ENCODE data around the gene SNX7. TPM values are rescaled to one million over a fixed set of nuclear protein-coding genes. Genes with fewer than 3 reads are reported as not detected.

SNX7 gene
- total RNA-seq, 4 donors from 2014 or later: 4.1 to 37.3 (median 23.4) TPM

DNA sequence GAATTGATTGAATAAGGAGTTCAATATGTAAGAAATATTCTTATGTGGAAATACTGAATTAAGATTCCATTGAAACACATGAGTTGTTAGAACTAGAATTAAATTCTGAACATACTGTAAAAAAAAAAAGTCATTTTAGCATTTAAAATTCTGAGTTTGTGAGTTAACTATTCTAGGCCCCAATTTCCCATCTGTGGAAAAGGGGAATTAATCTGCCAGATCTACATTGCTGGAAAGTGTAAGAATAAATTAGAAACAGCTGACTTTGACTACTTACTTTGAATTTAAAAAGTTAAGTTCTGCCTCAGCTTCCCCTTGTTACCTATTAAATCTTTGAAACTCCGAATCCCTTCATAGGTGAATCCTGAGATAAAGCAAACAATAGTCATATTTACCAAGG, 103.0 kb downstream of the SNX7 start:
- Histone ChIP-seq H3K4me3 (no peak overlapping the region), H3K4me1 (no peaks in the 10 kb centered on the region), H3K27me3 (no peaks in the 10 kb centered on the region), H3K36me3 (no peaks in the 10 kb centered on the region), H3K9me3 (no peaks in the 10 kb centered on the region), H3K27ac (no peak overlapping the region)
- no peak for DNase-seq
- TF ChIP-seq, protein P1, sequence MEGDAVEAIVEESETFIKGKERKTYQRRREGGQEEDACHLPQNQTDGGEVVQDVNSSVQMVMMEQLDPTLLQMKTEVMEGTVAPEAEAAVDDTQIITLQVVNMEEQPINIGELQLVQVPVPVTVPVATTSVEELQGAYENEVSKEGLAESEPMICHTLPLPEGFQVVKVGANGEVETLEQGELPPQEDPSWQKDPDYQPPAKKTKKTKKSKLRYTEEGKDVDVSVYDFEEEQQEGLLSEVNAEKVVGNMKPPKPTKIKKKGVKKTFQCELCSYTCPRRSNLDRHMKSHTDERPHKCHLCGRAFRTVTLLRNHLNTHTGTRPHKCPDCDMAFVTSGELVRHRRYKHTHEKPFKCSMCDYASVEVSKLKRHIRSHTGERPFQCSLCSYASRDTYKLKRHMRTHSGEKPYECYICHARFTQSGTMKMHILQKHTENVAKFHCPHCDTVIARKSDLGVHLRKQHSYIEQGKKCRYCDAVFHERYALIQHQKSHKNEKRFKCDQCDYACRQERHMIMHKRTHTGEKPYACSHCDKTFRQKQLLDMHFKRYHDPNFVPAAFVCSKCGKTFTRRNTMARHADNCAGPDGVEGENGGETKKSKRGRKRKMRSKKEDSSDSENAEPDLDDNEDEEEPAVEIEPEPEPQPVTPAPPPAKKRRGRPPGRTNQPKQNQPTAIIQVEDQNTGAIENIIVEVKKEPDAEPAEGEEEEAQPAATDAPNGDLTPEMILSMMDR (IDR thresholded peaks at IDR 0.05): no peak
- TF ChIP-seq POLR2A (IDR thresholded peaks at IDR 0.05): no peak
- no peak for TF ChIP-seq EP300 (IDR thresholded peaks at IDR 0.05; ENCODE audit: low read depth)
- no peak for TF ChIP-seq POLR2AphosphoS5 (IDR thresholded peaks at IDR 0.05)
- intact Hi-C loops (cut with DNase I; ENCODE audit: low total_unique reads): loop anchor here (2.0 kb wide), 1 partner anchor 48 kb away; no protein-coding TSS in a partner anchor
- WGBS, 2 donors (ENCODE audit: low coverage in 1 of 2): 27 to 78% methylated on average over 1 of the region's 1 CpG
- in situ Hi-C loops (cut with MboI; ENCODE audit: low pct_ligation_motif_present in 1 of 4, low pct_unique_long_range_greater_than_20kb in 1 of 4, low sequenced_read_pairs in 3 of 4): no loop called here

DNA sequence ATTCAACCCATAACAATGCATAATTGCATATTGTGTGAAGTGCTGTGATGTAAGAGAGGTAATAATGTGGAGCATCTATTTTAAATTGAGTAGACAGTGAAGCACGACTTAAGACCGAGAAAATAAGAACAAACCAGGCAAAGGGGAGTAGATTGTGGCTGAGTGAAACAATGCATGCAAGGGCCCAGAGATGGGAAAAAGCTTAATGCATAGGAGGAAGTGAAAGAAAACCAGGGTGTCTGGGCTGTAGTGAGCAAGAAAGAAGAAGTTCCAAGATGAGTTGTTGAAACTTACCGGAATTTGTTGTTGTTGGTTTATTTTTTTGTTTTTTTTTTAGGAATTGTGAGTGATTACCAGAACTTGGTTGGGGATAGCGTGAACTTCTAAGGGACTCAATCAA, 104.7 kb downstream of the SNX7 start:
- H3K4me1 ChIP-seq: no peaks in the 10 kb centered on the region
- intact Hi-C loops (cut with DNase I; ENCODE audit: low total_unique reads) (no loop called here), in situ Hi-C loops (cut with MboI; ENCODE audit: low pct_ligation_motif_present in 1 of 4, low pct_unique_long_range_greater_than_20kb in 1 of 4, low sequenced_read_pairs in 3 of 4) (no loop called here)
- TF ChIP-seq POLR2AphosphoS5 (IDR thresholded peaks at IDR 0.05) (no peak), EP300 (IDR thresholded peaks at IDR 0.05; ENCODE audit: low read depth) (no peak), POLR2A (IDR thresholded peaks at IDR 0.05) (no peak)
- TF ChIP-seq, protein P1 (IDR thresholded peaks at IDR 0.05): no peak
- H3K27me3 ChIP-seq: no peaks in the 10 kb centered on the region
- no peak overlapping the region for H3K4me3 ChIP-seq
- WGBS, 2 donors (ENCODE audit: low coverage in 1 of 2): 62 to 80% methylated on average over 4 of the region's 4 CpGs
- H3K27ac ChIP-seq: no peak overlapping the region
- H3K36me3 ChIP-seq: no peaks in the 10 kb centered on the region
- DNase-seq: no peak
- no peaks in the 10 kb centered on the region for H3K9me3 ChIP-seq

DNA sequence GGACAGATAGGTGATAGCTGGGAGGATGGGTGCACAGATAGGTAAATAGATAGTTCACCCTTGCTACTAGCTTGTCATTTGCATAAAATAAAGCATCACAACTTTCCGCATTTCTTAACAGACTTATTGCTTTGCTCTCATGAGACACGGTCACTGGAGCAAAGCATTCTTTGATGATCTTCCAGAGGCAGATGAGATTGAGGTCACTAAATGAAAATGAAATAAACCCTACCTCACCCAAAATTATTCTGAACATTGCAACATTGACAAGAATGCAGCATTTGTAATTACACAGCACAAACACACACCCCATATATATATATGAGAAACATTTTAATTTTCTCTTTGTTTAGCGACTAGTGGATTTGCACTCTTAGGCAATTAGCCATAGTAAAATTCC, 107.6 kb downstream of the SNX7 start:
- no peak for TF ChIP-seq POLR2AphosphoS5 (IDR thresholded peaks at IDR 0.05)
- H3K9me3 ChIP-seq: no peaks in the 10 kb centered on the region
- H3K36me3 ChIP-seq: no peaks in the 10 kb centered on the region
- H3K4me3 ChIP-seq: no peak overlapping the region
- no peaks in the 10 kb centered on the region for H3K27me3 ChIP-seq
- H3K27ac ChIP-seq: no peak overlapping the region
- H3K4me1 ChIP-seq: no peaks in the 10 kb centered on the region
- WGBS, 2 donors (ENCODE audit: low coverage in 1 of 2): 42% methylated on average over 2 to 3 of the region's 3 CpGs
- intact Hi-C loops (cut with DNase I; ENCODE audit: low total_unique reads) (no loop called here), in situ Hi-C loops (cut with MboI; ENCODE audit: low pct_ligation_motif_present in 1 of 4, low pct_unique_long_range_greater_than_20kb in 1 of 4, low sequenced_read_pairs in 3 of 4) (no loop called here)
- DNase-seq: no peak

DNA sequence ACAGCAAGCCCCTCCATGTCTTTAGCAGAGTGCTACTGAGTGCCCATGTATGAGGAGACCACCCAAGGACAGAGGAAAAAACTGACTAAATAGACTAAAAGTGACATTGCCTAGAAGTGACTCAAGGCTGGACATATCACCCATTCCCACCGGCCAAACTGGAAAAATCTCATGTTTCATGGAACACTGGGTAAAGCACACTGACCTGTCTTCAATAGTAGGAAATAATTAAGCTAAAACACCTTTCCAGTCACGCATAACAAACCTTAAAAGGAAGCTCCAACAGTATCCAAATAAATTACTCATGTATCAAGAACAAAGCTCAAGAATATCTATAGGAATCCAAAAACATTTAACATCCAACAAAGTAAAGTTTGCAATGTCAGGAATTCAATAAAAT, 120.4 kb downstream of the SNX7 start:
- Histone ChIP-seq H3K4me3 (no peak overlapping the region), H3K27me3 (no peaks in the 10 kb centered on the region), H3K4me1 (no peaks in the 10 kb centered on the region), H3K27ac (no peak overlapping the region), H3K36me3 (no peaks in the 10 kb centered on the region), H3K9me3 (no peaks in the 10 kb centered on the region)
- TF ChIP-seq, protein P1 (IDR thresholded peaks at IDR 0.05): no peak
- no peak for TF ChIP-seq POLR2AphosphoS5 (IDR thresholded peaks at IDR 0.05)
- DNase-seq: no peak
- WGBS, 2 donors (ENCODE audit: low coverage in 1 of 2): 82 to 83% methylated on average over 1 to 2 of the region's 2 CpGs
- in situ Hi-C loops (cut with MboI; ENCODE audit: low pct_ligation_motif_present in 1 of 4, low pct_unique_long_range_greater_than_20kb in 1 of 4, low sequenced_read_pairs in 3 of 4): no loop called here
- intact Hi-C loops (cut with DNase I; ENCODE audit: low total_unique reads): no loop called here

DNA sequence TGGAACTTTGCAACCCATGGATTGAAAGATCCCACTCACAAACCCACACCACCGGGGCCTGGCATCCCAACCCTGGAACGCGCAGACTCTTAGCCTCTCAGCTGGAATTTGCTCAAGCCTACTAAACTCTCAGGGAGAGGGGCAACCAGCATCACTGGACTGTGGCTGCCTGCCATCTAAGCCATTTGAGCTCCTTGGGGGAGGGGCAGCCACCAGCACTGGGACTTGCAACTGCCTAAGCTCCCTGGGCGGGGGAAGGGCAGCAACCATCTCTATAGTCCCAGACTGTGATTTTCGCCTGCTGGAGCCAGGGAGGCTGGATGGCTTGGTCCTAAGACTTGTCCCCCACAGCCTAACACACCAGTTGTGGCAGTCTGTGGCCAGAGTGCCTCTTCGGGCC, 122.3 kb downstream of the SNX7 start:
- Histone ChIP-seq H3K36me3 (no peaks in the 10 kb centered on the region), H3K27me3 (no peaks in the 10 kb centered on the region), H3K4me3 (no peak overlapping the region), H3K4me1 (no peaks in the 10 kb centered on the region), H3K27ac (no peak overlapping the region), H3K9me3 (no peaks in the 10 kb centered on the region)
- in situ Hi-C loops (cut with MboI; ENCODE audit: low pct_ligation_motif_present in 1 of 4, low pct_unique_long_range_greater_than_20kb in 1 of 4, low sequenced_read_pairs in 3 of 4) (no loop called here), intact Hi-C loops (cut with DNase I; ENCODE audit: low total_unique reads) (no loop called here)
- TF ChIP-seq EP300 (IDR thresholded peaks at IDR 0.05; ENCODE audit: low read depth) (no peak), POLR2AphosphoS5 (IDR thresholded peaks at IDR 0.05) (no peak), POLR2A (IDR thresholded peaks at IDR 0.05) (no peak)
- TF ChIP-seq, protein P1 (IDR thresholded peaks at IDR 0.05): no peak
- DNase-seq: no peak
- 97% methylated on average over 6 of the region's 6 CpGs; no CpG with 5 or more reads in 1 of the 2 donors for WGBS, 2 donors (ENCODE audit: low coverage in 1 of 2)
